Stimulated activated CD8-positive, alpha-beta memory T cell treated with anti-CD3 and anti-CD28 coated beads, Interleukin-12 subunit alpha, Interleukin-12 subunit beta, amount 100 ng/mL, for 24 hours (primary cell): ENCODE results near the gene UBE2U.

Source experiments
- DNase-seq: peaks from one replicate; pipeline ENCODE4 v3.0.0-alpha.2; 2020; ENCODE audit errors: extremely low read depth

UBE2U gene

GRCh38 chr1:64203420-64203819, at the start of gene UBE2U:
TSS of gene UBE2U (plus strand) at chr1:64203623. CDS start at chr1:64204051, 428 bp downstream.
- no peak for DNase-seq

GRCh38 chr1:64155278-64155677, 48.1 kb upstream of the UBE2U start:
- no peak for DNase-seq

GRCh38 chr1:64161357-64161941, 42.0 kb upstream of the UBE2U start:
- no peak for DNase-seq

GRCh38 chr1:64162151-64162550, 41.3 kb upstream of the UBE2U start:
- no peak for DNase-seq

GRCh38 chr1:64162804-64163203, 40.6 kb upstream of the UBE2U start:
- no peak for DNase-seq

GRCh38 chr1:64163431-64163830, 40.0 kb upstream of the UBE2U start:
- no peak for DNase-seq

- no peak for DNase-seq
These were observed 39.5 kb upstream of the UBE2U start for GRCh38 chr1:64163970-64164369.

- DNase-seq, result no peak
These were observed 36.8 kb upstream of the UBE2U start for GRCh38 chr1:64166629-64167028.

- DNase-seq, result no peak
These were observed 36.2 kb upstream of the UBE2U start for GRCh38 chr1:64167176-64167575.

- DNase-seq, result no peak
These were observed 32.2 kb upstream of the UBE2U start for GRCh38 chr1:64171246-64171645.

GRCh38 chr1:64171797-64172281, 31.6 kb upstream of the UBE2U start:
- no peak for DNase-seq

GRCh38 chr1:64172458-64172983, 30.9 kb upstream of the UBE2U start:
- no peak for DNase-seq

GRCh38 chr1:64173336-64173940, 30.0 kb upstream of the UBE2U start:
- no peak for DNase-seq

- no peak for DNase-seq
These were observed 27.8 kb upstream of the UBE2U start for GRCh38 chr1:64175639-64176038.

- DNase-seq, result no peak
These were observed 26.8 kb upstream of the UBE2U start for GRCh38 chr1:64176659-64177058.

- DNase-seq, result no peak
These were observed 23.8 kb upstream of the UBE2U start for GRCh38 chr1:64179588-64179987.

- DNase-seq, result no peak
These were observed 21.2 kb upstream of the UBE2U start for GRCh38 chr1:64182207-64182606.

- no peak for DNase-seq
These were observed 19.9 kb upstream of the UBE2U start for GRCh38 chr1:64183395-64184002.

GRCh38 chr1:64184003-64184440, 19.4 kb upstream of the UBE2U start:
- no peak for DNase-seq

- DNase-seq, result no peak
These were observed 17.1 kb upstream of the UBE2U start for GRCh38 chr1:64186138-64186897.

- no peak for DNase-seq
These were observed 16.5 kb upstream of the UBE2U start for GRCh38 chr1:64186898-64187280.

GRCh38 chr1:64187646-64188045, 15.8 kb upstream of the UBE2U start:
- DNase-seq, result no peak
